Measurements from ENCODE around the gene FARS2. TPM values are rescaled to one million over a fixed set of nuclear protein-coding genes. Genes with fewer than 3 reads are reported as not detected.

The FARS2 gene
- total and polyA plus RNA-seq, 4 donors, result 9.2 to 31.4 (median 19.4) TPM

DNA sequence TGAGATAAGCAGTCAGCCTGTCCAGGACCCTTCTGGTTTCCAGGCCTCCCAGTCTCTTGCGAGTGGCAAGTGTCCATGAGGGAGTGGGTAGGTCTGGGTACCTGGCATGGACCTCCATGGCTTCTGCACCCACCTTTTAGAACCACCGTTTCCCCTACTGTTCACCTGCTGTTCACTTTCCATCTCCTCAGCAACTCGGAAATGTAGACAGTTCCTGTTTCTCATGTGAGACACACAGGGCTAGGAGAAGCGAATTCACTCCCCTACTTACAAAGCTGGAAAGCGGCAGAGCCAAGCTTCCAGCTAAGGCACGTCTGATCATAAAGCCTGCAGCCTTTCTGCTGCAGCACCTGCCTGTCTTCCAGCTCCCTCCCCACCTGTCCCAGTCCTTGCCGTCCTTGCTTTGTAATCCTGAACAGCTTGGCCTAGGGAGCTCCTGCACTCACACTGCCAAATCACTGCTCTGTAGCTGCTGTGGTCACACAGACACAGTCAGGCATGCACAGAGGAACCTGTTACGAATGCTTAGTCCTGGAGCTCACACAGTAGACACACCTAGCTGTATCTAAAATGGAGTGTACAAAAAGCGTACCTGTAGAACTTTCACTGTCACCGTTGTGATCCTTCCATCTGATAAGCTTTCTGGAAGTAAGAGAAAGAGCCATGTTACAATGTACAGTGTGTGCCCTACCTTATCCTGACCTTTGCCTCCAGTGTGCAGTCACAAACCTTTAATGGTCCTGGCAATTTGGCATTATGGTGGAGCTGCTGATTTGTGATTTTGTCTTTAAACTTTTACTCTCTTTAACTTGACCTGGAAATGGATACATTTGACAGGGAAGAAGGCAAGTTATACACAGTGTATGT lies 451.3 kb downstream of the FARS2 start:
- no peak for DNase-seq
- WGBS, 2 donors, result 72 to 84% methylated on average over 10 of the region's 10 CpGs
- Histone ChIP-seq H3K27me3 (ENCODE audit: control insufficient read depth in 3 of 3, insufficient read depth in 3 of 3, low read length in 2 of 3) (no peaks in the 10 kb centered on the region), H3K4me3 (no peak overlapping the region), H3K4me1 (ENCODE audit: control insufficient read depth in 5 of 5, insufficient read depth in 5 of 5, low read length in 5 of 5) (peaks cover 0 to 6% (median 0%) of the 10 kb centered on the region in 5 donors), H3K9me3 (ENCODE audit: control insufficient read depth in 4 of 4, insufficient read depth in 3 of 4, low read length in 3 of 4) (peaks cover 0 to 15% (median 4%) of the 10 kb centered on the region in 4 donors), H3K27ac (ENCODE audit: low read depth in 1 of 2, low read length in 1 of 2) (no peak overlapping the region), H3K36me3 (ENCODE audit: control insufficient read depth in 4 of 4, insufficient read depth in 4 of 4, low read length in 4 of 4) (peaks cover 0 to 2% (median 0%) of the 10 kb centered on the region in 4 donors), H3K9ac (ENCODE audit: insufficient read depth in 1 of 2, low read length in 2 of 2) (no peak overlapping the region)
- ATAC-seq (ENCODE audit: insufficient read depth, low FRiP score), result no peak
- TF ChIP-seq, protein P1, sequence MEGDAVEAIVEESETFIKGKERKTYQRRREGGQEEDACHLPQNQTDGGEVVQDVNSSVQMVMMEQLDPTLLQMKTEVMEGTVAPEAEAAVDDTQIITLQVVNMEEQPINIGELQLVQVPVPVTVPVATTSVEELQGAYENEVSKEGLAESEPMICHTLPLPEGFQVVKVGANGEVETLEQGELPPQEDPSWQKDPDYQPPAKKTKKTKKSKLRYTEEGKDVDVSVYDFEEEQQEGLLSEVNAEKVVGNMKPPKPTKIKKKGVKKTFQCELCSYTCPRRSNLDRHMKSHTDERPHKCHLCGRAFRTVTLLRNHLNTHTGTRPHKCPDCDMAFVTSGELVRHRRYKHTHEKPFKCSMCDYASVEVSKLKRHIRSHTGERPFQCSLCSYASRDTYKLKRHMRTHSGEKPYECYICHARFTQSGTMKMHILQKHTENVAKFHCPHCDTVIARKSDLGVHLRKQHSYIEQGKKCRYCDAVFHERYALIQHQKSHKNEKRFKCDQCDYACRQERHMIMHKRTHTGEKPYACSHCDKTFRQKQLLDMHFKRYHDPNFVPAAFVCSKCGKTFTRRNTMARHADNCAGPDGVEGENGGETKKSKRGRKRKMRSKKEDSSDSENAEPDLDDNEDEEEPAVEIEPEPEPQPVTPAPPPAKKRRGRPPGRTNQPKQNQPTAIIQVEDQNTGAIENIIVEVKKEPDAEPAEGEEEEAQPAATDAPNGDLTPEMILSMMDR (IDR thresholded peaks at IDR 0.05; ENCODE audit: control extremely low read depth, extremely low read depth), result no peak

- WGBS, 2 donors, result 80 to 85% methylated on average over 7 of the region's 7 CpGs
- no peak overlapping the region for H3K4me3 ChIP-seq
- H3K9me3 ChIP-seq (ENCODE audit: control insufficient read depth in 4 of 4, insufficient read depth in 3 of 4, low read length in 3 of 4), result peaks cover 0 to 15% (median 4%) of the 10 kb centered on the region in 4 donors
- no peak for ATAC-seq (ENCODE audit: insufficient read depth, low FRiP score)
- peaks cover 0 to 6% (median 0%) of the 10 kb centered on the region in 5 donors for H3K4me1 ChIP-seq (ENCODE audit: control insufficient read depth in 5 of 5, insufficient read depth in 5 of 5, low read length in 5 of 5)
- TF ChIP-seq, protein P1 (IDR thresholded peaks at IDR 0.05; ENCODE audit: control extremely low read depth, extremely low read depth), result no peak
- no peaks in the 10 kb centered on the region for H3K36me3 ChIP-seq (ENCODE audit: control insufficient read depth in 4 of 4, insufficient read depth in 4 of 4, low read length in 4 of 4)
- no peak overlapping the region for H3K9ac ChIP-seq (ENCODE audit: insufficient read depth in 1 of 2, low read length in 2 of 2)
- no peaks in the 10 kb centered on the region for H3K27me3 ChIP-seq (ENCODE audit: control insufficient read depth in 3 of 3, insufficient read depth in 3 of 3, low read length in 2 of 3)
- H3K27ac ChIP-seq (ENCODE audit: low read depth in 1 of 2, low read length in 1 of 2), result no peak overlapping the region
- DNase-seq, result no peak
These were observed 452.2 kb downstream of the FARS2 start for GRCh38 chr6:5713519-5713918.

- Histone ChIP-seq H3K36me3 (ENCODE audit: control insufficient read depth in 4 of 4, insufficient read depth in 4 of 4, low read length in 4 of 4) (no peaks in the 10 kb centered on the region), H3K9ac (ENCODE audit: insufficient read depth in 1 of 2, low read length in 2 of 2) (no peak overlapping the region), H3K27ac (ENCODE audit: low read depth in 1 of 2, low read length in 1 of 2) (no peak overlapping the region), H3K4me1 (ENCODE audit: control insufficient read depth in 5 of 5, insufficient read depth in 5 of 5, low read length in 5 of 5) (peaks cover 0 to 5% (median 0%) of the 10 kb centered on the region in 5 donors), H3K27me3 (ENCODE audit: control insufficient read depth in 3 of 3, insufficient read depth in 3 of 3, low read length in 2 of 3) (no peaks in the 10 kb centered on the region), H3K9me3 (ENCODE audit: control insufficient read depth in 4 of 4, insufficient read depth in 3 of 4, low read length in 3 of 4) (peaks cover 0 to 15% (median 4%) of the 10 kb centered on the region in 4 donors), H3K4me3 (no peak overlapping the region)
- ATAC-seq (ENCODE audit: insufficient read depth, low FRiP score) (no peak), DNase-seq (no peak)
- TF ChIP-seq, protein P1 (IDR thresholded peaks at IDR 0.05; ENCODE audit: control extremely low read depth, extremely low read depth), result no peak
- 41 to 69% methylated on average over 5 of the region's 5 CpGs for WGBS, 2 donors
These were observed 457.1 kb downstream of the FARS2 start for GRCh38 chr6:5718231-5718947.
